Astrocyte of the cerebellum (primary cell): ENCODE measurements around the gene NPFFR1.

Experiments used
- DNase-seq: peaks from one replicate; pipeline ENCODE4 v3.0.0-alpha.2; 2011; ENCODE audit warnings: low read depth
- H3K4me3 ChIP-seq: 2 replicates; pipeline ENCODE4 v1.5.1; 2011; ENCODE audit warnings: mild to moderate bottlenecking, low read depth, low read length, moderate library complexity
- in situ Hi-C: cut with HindIII; loops from 2 replicates; pipeline ENCODE4 v1.10.0; 2017; ENCODE audit warnings: low sequenced_read_pairs
- TF ChIP-seq, protein P1 (sequence below): IDR thresholded peaks from 2 replicates; pipeline ENCODE4 v1.5.1; 2012; ENCODE audit warnings: low read length, low read depth, moderate library complexity, mild to moderate bottlenecking; ENCODE audit errors: missing control alignments

Gene NPFFR1

DNA sequence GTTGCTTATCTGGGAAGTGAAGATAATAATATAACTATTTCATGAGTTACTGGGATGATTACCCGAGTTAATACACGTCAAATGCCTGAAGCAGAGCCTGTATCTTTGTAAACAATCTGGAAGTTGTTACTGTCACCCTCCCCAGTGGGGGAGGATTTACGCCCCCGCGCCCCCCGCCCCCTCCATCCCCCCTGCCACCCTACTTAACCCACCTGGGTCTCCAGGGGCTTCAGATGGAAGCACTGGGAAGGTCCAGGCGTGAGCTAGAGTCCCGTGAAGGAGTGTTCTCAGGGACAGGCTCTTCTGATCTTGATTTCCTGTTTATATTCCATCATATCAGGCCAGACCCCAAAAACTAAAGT lies 49.9 kb downstream of the NPFFR1 start:
- H3K4me3 ChIP-seq, result peak overlapping the region; percentile 93
- in situ Hi-C loops, result no loop called here
- DNase-seq, result no peak
- TF ChIP-seq, protein P1, sequence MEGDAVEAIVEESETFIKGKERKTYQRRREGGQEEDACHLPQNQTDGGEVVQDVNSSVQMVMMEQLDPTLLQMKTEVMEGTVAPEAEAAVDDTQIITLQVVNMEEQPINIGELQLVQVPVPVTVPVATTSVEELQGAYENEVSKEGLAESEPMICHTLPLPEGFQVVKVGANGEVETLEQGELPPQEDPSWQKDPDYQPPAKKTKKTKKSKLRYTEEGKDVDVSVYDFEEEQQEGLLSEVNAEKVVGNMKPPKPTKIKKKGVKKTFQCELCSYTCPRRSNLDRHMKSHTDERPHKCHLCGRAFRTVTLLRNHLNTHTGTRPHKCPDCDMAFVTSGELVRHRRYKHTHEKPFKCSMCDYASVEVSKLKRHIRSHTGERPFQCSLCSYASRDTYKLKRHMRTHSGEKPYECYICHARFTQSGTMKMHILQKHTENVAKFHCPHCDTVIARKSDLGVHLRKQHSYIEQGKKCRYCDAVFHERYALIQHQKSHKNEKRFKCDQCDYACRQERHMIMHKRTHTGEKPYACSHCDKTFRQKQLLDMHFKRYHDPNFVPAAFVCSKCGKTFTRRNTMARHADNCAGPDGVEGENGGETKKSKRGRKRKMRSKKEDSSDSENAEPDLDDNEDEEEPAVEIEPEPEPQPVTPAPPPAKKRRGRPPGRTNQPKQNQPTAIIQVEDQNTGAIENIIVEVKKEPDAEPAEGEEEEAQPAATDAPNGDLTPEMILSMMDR, result no peak

DNA sequence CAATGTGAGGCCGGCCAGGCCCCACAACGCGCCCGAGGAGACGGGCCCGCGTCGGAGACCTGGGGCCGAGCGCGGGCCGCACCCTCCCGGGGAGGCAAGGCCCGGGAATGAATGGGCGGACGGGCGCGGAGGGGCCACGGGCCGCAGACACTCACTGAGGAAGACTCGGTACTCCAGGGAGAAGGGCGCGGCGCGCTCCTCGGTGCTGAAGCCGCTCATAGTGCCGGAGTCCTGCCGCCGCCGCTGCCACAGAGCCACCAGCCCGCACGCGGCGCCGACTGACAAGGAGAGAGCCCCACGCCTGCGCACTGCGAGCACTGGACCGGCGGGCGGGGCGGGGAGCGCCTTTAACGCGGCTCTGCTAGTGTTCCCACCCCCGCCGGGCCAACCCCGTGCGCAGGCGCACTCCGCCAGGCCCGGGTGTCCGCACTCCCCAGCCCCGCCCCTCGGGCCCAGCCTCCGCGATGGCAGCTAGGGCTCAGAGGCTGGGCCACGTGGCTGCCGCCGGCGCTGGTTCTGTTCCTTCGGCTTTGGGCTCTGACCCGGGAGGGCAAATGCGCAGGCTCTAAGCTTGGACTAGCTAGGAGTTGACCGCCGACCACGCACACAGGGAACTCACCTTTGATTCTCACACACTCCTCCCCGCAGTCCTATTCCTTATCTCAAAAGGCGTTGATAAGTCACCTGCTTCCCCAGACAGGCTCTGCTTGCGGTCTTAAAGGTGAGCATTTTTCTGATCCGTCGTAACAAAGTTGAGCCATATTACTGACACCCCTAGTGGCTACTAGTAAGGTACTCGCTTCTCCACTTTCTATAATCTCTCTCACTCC lies 50.5 kb downstream of the NPFFR1 start, which contains the start of gene PPA1:
Gene PPA1 (minus strand): TSS at position 321 of the 830 bp plus-strand sequence. CDS start 102 bp downstream, at position 219.
- TF ChIP-seq, protein P1, result peak; percentile 32
- DNase-seq, result peak; percentile 74
- peak within 1 kb of the TSS; percentile 93 for H3K4me3 ChIP-seq
- in situ Hi-C loops, result no loop called here

DNA sequence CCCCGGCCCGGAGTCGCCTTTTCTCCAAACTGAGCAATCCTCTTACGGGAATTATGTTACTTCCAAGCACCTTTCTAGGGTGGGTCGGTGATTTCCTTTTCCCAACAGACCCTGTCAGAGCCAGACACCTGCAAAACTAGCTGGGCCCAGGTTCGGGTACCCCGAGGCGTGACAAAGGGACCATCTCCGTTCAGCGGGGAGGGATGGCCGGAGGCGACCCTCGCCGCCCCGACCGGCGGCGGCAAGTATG lies 51.0 kb downstream of the NPFFR1 start:
- TF ChIP-seq, protein P1, result no peak
- in situ Hi-C loops, result no loop called here
- no peak for DNase-seq

DNA sequence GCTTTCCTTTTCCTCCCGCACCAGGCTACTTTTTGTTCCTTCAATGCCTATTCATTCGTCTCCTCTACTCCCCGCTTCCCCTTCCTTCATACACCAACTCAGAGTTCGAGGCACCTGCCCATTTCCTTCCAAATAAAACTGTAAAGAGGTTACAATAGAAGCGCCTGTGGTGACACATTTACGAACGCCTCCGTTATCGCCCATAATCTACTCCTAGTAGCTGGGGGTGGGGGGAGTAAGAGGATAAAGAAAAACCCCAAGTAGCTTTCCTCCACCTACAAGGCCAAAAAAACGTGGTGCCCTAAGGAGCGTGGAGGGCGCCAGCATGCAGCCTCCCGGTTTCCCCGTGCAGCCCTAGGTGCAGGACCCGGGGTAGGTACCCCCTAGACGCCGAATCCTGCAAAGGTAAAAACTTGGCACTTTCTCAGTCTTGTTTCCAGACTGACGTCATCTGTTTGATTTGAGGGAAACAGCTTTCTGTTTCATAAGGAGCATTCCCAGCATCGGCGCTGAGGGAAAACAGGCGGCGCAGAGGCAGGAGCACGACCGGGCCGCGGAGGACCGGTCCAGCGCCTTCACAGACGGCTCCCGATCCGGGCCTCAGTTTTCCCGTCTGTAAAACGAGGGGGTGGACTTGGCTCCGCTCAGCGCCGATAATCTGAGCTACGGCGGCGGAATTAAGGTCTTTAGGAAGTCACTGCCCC lies 51.5 kb downstream of the NPFFR1 start:
- DNase-seq, result no peak
- in situ Hi-C loops, result no loop called here
- H3K4me3 ChIP-seq, result peak overlapping the region; percentile 93
- TF ChIP-seq, protein P1, result no peak

More for the DNA sequence above, 51.0 kb downstream of the NPFFR1 start:
- peak overlapping the region; percentile 93 for H3K4me3 ChIP-seq

DNA sequence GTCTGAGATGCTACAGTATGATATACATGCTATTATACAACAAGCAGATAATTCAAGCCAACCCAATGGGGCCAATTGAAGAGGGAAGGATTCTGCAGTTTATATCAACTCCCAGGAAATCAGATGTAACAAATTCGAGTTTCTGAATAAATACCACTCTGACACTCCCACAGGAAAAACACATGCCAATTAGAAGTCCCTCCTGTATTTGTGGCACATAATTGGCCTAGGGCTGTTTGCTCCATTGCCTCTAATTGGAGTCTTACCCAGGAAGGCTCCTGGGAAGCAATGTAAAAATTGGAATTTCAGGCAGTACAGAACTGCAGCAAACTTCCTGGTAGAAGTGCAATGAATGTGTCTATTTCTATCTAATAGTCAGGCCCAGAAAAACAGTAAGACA lies 55.3 kb downstream of the NPFFR1 start:
- H3K4me3 ChIP-seq, result no peak overlapping the region
- TF ChIP-seq, protein P1, result no peak
- in situ Hi-C loops, result no loop called here
- DNase-seq, result no peak

DNA sequence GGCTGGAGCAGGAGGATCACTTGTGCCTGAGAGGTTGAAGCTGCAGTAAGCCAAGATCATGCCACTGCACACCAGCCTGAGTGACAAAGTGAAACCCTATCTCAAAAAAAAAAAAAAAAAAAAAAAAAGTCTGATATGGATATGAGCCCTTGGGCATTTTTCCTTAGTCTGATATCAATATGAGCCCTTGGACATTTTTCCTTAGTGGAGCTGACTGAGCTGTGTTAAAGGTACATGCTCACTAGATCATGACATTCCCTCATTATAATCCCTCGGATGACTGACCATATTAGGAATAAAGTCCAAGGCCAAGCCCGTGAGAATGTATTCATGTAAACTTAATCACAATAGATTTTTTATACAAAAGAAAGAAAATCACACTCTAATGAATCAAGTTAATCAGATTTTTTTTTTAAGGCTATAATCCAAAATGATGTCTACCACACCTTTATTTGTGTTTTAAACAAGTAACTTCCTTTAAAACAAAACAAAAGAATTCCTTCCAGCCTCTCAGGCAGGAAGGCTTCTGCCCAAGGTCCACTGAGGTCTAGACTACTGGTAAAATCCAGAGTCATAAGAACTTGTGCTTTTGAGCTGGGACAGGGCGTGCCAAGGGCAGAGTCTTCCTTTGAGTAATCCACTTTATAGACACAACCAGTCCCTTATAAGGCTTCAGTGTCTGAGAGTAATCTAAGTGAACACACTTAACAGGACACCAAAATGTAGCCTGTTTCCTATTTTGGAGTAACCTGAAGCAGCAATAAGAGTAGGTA lies 56.1 kb downstream of the NPFFR1 start:
- H3K4me3 ChIP-seq, result no peak overlapping the region
- no peak for DNase-seq
- TF ChIP-seq, protein P1, result no peak
- in situ Hi-C loops, result no loop called here
